ENCODE results near the gene PLXNB1. TPM values are rescaled to one million over a fixed set of nuclear protein-coding genes. Genes with fewer than 3 reads are reported as not detected.

PLXNB1 gene
- total and polyA plus RNA-seq, 4 donors: 36.0 to 123 (median 86.1) TPM

DNA sequence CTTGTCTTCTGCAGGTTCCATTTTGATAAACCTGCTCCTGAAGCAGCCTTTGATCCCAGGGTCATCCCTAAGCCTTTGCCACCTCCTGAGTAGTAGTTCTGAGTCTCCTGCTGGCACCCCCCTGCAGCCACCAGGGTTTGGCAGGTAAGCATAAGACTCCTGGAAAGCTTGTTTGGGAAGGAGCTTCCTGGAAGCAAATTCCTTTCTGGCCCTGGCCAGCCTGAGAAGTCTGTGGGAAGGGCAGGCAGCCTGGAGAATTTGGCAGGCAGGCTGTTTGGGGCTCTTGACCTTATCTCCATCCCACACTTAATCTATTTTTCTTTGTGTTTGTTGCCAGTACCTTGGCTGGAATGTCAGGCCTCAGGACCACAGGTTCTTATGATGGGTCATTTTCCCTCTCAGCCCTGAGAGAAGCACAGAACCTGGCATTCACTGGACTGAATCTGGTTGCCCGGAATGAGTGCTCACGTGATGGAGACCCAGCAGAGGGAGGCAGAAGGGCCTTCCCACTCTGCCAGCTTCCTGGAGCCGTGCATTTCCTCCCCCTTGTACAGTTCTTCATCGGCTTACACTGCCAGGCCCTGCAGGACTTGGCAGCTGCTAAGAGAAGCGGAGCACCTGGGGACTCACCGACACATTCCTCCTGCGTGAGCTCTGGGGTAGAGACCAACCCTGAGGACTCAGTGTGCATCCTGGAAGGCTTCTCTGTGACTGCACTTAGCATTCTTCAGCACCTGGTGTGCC is 30.1 kb upstream of the PLXNB1 start:
- Histone ChIP-seq H3K4me1 (ENCODE audit: control insufficient read depth in 5 of 5, insufficient read depth in 5 of 5, low read length in 5 of 5) (no peaks in the 10 kb centered on the region), H3K9ac (ENCODE audit: insufficient read depth in 1 of 2, low read length in 2 of 2) (no peak overlapping the region), H3K36me3 (ENCODE audit: control insufficient read depth in 4 of 4, insufficient read depth in 4 of 4, low read length in 4 of 4) (peaks cover 13 to 34% (median 21%) of the 10 kb centered on the region in 4 donors), H3K27ac (ENCODE audit: low read depth in 1 of 2, low read length in 1 of 2) (no peak overlapping the region), H3K27me3 (ENCODE audit: control insufficient read depth in 3 of 3, insufficient read depth in 3 of 3, low read length in 2 of 3) (no peaks in the 10 kb centered on the region), H3K9me3 (ENCODE audit: control insufficient read depth in 4 of 4, insufficient read depth in 3 of 4, low read length in 3 of 4) (no peaks in the 10 kb centered on the region), H3K4me3 (no peak overlapping the region)
- TF ChIP-seq, protein P1, sequence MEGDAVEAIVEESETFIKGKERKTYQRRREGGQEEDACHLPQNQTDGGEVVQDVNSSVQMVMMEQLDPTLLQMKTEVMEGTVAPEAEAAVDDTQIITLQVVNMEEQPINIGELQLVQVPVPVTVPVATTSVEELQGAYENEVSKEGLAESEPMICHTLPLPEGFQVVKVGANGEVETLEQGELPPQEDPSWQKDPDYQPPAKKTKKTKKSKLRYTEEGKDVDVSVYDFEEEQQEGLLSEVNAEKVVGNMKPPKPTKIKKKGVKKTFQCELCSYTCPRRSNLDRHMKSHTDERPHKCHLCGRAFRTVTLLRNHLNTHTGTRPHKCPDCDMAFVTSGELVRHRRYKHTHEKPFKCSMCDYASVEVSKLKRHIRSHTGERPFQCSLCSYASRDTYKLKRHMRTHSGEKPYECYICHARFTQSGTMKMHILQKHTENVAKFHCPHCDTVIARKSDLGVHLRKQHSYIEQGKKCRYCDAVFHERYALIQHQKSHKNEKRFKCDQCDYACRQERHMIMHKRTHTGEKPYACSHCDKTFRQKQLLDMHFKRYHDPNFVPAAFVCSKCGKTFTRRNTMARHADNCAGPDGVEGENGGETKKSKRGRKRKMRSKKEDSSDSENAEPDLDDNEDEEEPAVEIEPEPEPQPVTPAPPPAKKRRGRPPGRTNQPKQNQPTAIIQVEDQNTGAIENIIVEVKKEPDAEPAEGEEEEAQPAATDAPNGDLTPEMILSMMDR (IDR thresholded peaks at IDR 0.05; ENCODE audit: control extremely low read depth, extremely low read depth): no peak
- ATAC-seq (ENCODE audit: insufficient read depth, low FRiP score): peak; percentile 56
- WGBS, 2 donors: 75 to 91% methylated on average over 7 of the region's 7 CpGs
- no peak for DNase-seq

DNA sequence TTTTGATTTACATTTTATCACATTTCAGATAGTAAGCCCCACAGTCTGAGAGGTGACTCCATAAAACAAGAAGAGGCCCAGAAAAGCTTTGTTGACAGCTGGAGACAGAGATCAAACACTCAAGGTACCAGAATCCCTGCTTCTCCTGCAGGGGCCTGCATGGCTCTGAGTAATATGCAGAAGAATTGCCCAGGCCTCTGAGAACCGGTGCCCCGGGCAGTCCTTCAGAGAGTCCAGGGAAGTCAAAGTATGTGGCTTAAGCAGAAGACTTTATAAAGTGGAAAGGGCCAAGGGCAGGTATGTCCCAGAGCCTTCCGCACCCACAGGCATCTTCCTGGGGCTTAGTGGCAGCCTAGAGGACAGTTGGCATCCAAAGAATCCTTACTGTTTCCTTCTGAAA is 29.4 kb upstream of the PLXNB1 start:
- Histone ChIP-seq H3K9ac (ENCODE audit: insufficient read depth in 1 of 2, low read length in 2 of 2) (no peak overlapping the region), H3K4me3 (no peak overlapping the region), H3K27ac (ENCODE audit: low read depth in 1 of 2, low read length in 1 of 2) (peak overlapping the region in 1 of 2 donors; percentile 56), H3K36me3 (ENCODE audit: control insufficient read depth in 4 of 4, insufficient read depth in 4 of 4, low read length in 4 of 4) (peaks cover 9 to 35% (median 21%) of the 10 kb centered on the region in 4 donors), H3K27me3 (ENCODE audit: control insufficient read depth in 3 of 3, insufficient read depth in 3 of 3, low read length in 2 of 3) (no peaks in the 10 kb centered on the region), H3K9me3 (ENCODE audit: control insufficient read depth in 4 of 4, insufficient read depth in 3 of 4, low read length in 3 of 4) (no peaks in the 10 kb centered on the region), H3K4me1 (ENCODE audit: control insufficient read depth in 5 of 5, insufficient read depth in 5 of 5, low read length in 5 of 5) (no peaks in the 10 kb centered on the region)
- ATAC-seq (ENCODE audit: insufficient read depth, low FRiP score) (no peak), DNase-seq (no peak)
- 88 to 93% methylated on average over 3 of the region's 3 CpGs for WGBS, 2 donors
- TF ChIP-seq, protein P1 (IDR thresholded peaks at IDR 0.05; ENCODE audit: control extremely low read depth, extremely low read depth): no peak

DNA sequence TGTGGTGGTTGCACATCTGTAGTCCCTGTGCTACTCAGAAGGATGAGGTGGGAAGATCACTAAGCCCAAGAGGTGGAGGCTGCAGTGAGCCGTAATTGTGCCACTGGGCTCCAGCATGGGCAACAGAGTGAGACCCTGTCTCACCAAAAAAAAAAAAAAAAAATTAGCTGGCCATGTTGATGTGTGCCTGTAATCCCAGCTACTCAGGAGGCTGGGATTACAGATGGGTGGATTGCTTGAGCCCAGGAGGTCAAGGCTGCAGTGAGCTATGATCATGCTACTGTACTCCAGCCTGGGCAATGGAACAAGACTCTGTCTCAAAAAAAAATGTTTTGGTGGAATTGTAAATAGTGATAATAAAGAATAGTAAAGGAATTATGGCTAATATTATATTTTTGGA is 26.6 kb upstream of the PLXNB1 start:
- Histone ChIP-seq H3K9ac (ENCODE audit: insufficient read depth in 1 of 2, low read length in 2 of 2) (no peak overlapping the region), H3K9me3 (ENCODE audit: control insufficient read depth in 4 of 4, insufficient read depth in 3 of 4, low read length in 3 of 4) (no peaks in the 10 kb centered on the region), H3K27me3 (ENCODE audit: control insufficient read depth in 3 of 3, insufficient read depth in 3 of 3, low read length in 2 of 3) (no peaks in the 10 kb centered on the region), H3K36me3 (ENCODE audit: control insufficient read depth in 4 of 4, insufficient read depth in 4 of 4, low read length in 4 of 4) (peaks cover 15 to 54% (median 31%) of the 10 kb centered on the region in 4 donors), H3K4me1 (ENCODE audit: control insufficient read depth in 5 of 5, insufficient read depth in 5 of 5, low read length in 5 of 5) (no peaks in the 10 kb centered on the region), H3K4me3 (no peak overlapping the region), H3K27ac (ENCODE audit: low read depth in 1 of 2, low read length in 1 of 2) (no peak overlapping the region)
- ATAC-seq (ENCODE audit: insufficient read depth, low FRiP score): no peak
- TF ChIP-seq, protein P1 (IDR thresholded peaks at IDR 0.05; ENCODE audit: control extremely low read depth, extremely low read depth): no peak
- 100% methylated on average over 1 of the region's 1 CpG for WGBS, 2 donors
- DNase-seq: no peak
